Nephron progenitor cell (in vitro differentiated cells): Measurements from ENCODE around the gene DAG1.
A peak's percentile ranks its signal among the peaks of the same experiment; 100 is the strongest.

Experiments used
- DNase-seq: peaks from one replicate; pipeline ENCODE4 v3.0.0; 2021
- H3K27ac Mint-ChIP-seq: 2 replicates; pipeline ENCODE4 v1.8.0; 2021; ENCODE audit warnings: mild to moderate bottlenecking, moderate library complexity, mixed read lengths
- H3K27me3 Mint-ChIP-seq: 2 replicates; pipeline ENCODE4 v1.8.0; 2021; ENCODE audit warnings: mild to moderate bottlenecking, low read depth, mixed read lengths; ENCODE audit not compliant: poor library complexity
- H3K36me3 Mint-ChIP-seq: 2 replicates; pipeline ENCODE4 v1.8.0; 2021; ENCODE audit warnings: low read depth, mixed read lengths
- H3K4me1 Mint-ChIP-seq: 2 replicates; pipeline ENCODE4 v1.8.0; 2021; ENCODE audit warnings: mixed read lengths
- H3K4me3 Mint-ChIP-seq: 2 replicates; pipeline ENCODE4 v1.8.0; 2021; ENCODE audit warnings: mild to moderate bottlenecking, moderate library complexity, mixed read lengths
- H3K9me3 Mint-ChIP-seq: 2 replicates; pipeline ENCODE4 v1.8.0; 2021; ENCODE audit warnings: mild to moderate bottlenecking, moderate library complexity, mixed read lengths
- CTCF ChIP-seq: fragments of 200-600 bp; sonication (generic); IDR thresholded peaks from 2 replicates; pipeline ENCODE4 v1.5.0; 2021; ENCODE audit warnings: antibody characterized with exemption

DAG1 gene

GRCh38 chr3:49533031-49533430 lies 63.0 kb downstream of the DAG1 start:
- peak overlapping the region; percentile 90 for H3K27ac Mint-ChIP-seq
- H3K4me1 Mint-ChIP-seq: peaks cover 21% of the 10 kb centered on the region
- no peak for TF ChIP-seq CTCF
- no peak for DNase-seq
- H3K4me3 Mint-ChIP-seq: no peak overlapping the region
- H3K9me3 Mint-ChIP-seq: no peaks in the 10 kb centered on the region
- H3K27me3 Mint-ChIP-seq: no peaks in the 10 kb centered on the region
- peaks cover 20% of the 10 kb centered on the region for H3K36me3 Mint-ChIP-seq

- H3K27ac Mint-ChIP-seq: no peak overlapping the region
- no peak for TF ChIP-seq CTCF
- no peaks in the 10 kb centered on the region for H3K27me3 Mint-ChIP-seq
- peaks cover 21% of the 10 kb centered on the region for H3K4me1 Mint-ChIP-seq
- H3K9me3 Mint-ChIP-seq: no peaks in the 10 kb centered on the region
- peaks cover 20% of the 10 kb centered on the region for H3K36me3 Mint-ChIP-seq
- no peak overlapping the region for H3K4me3 Mint-ChIP-seq
- DNase-seq: no peak
These were observed 63.9 kb downstream of the DAG1 start for GRCh38 chr3:49533786-49534519.

GRCh38 chr3:49534581-49535441 lies 64.7 kb downstream of the DAG1 start:
- H3K27ac Mint-ChIP-seq: peak overlapping the region; percentile 36
- no peaks in the 10 kb centered on the region for H3K27me3 Mint-ChIP-seq
- peaks cover 20% of the 10 kb centered on the region for H3K36me3 Mint-ChIP-seq
- no peak overlapping the region for H3K4me3 Mint-ChIP-seq
- DNase-seq: peak; percentile 62
- TF ChIP-seq CTCF: no peak
- peaks cover 21% of the 10 kb centered on the region for H3K4me1 Mint-ChIP-seq
- H3K9me3 Mint-ChIP-seq: no peaks in the 10 kb centered on the region

GRCh38 chr3:49535971-49536874 lies 66.2 kb downstream of the DAG1 start:
- Mint-ChIP-seq H3K27me3 (no peaks in the 10 kb centered on the region), H3K9me3 (no peaks in the 10 kb centered on the region), H3K36me3 (peaks cover 8% of the 10 kb centered on the region), H3K27ac (peak overlapping the region; percentile 89), H3K4me3 (no peak overlapping the region), H3K4me1 (peaks cover 28% of the 10 kb centered on the region)
- no peak for DNase-seq
- TF ChIP-seq CTCF: no peak

- Mint-ChIP-seq H3K27me3 (no peaks in the 10 kb centered on the region), H3K27ac (peak overlapping the region; percentile 89), H3K4me3 (no peak overlapping the region), H3K36me3 (no peaks in the 10 kb centered on the region), H3K9me3 (no peaks in the 10 kb centered on the region), H3K4me1 (peaks cover 28% of the 10 kb centered on the region)
- no peak for DNase-seq
- TF ChIP-seq CTCF: no peak
These were observed 66.9 kb downstream of the DAG1 start for GRCh38 chr3:49536875-49537533.
